K562 (cell line): Measurements from ENCODE around the gene PLIN5. TPM values are rescaled to one million over a fixed set of nuclear protein-coding genes. Genes with fewer than 3 reads are reported as not detected.
A peak's percentile ranks its signal among the peaks of the same experiment; 100 is the strongest.

Experiments
- ATF6 ChIP-seq: sonication (generic); formaldehyde crosslinking; IDR thresholded peaks from 2 replicates; pipeline ENCODE4 v1.4.0; 2020; ENCODE audit warnings: mild to moderate bottlenecking, missing genetic modification reagents
- E2F5 ChIP-seq: sonication (generic); formaldehyde crosslinking; IDR thresholded peaks from 2 replicates; pipeline ENCODE4 v1.8.0; 2022; ENCODE audit warnings: mild to moderate bottlenecking, missing genetic modification reagents
- FUS ChIP-seq: fragments of 200-400 bp; formaldehyde crosslinking; optimal IDR thresholded peaks from 2 replicates; pipeline ENCODE3; 2017; ENCODE audit warnings: low read depth, low read length
- HIVEP1 ChIP-seq: fragments of 250-450 bp; sonication (Bioruptor Pico); IDR thresholded peaks from 2 replicates; pipeline ENCODE4 v1.4.0; 2020; ENCODE audit warnings: mild to moderate bottlenecking
- HMG20B ChIP-seq: fragments of 250-450 bp; sonication (Bioruptor Pico); IDR thresholded peaks from 2 replicates; pipeline ENCODE4 v1.5.0; 2021; ENCODE audit warnings: mild to moderate bottlenecking
- HMGXB4 ChIP-seq: sonication (generic); formaldehyde crosslinking; IDR thresholded peaks from 2 replicates; pipeline ENCODE4 v1.8.1; 2023; ENCODE audit warnings: mild to moderate bottlenecking, missing genetic modification reagents
- NCOA1 ChIP-seq: fragments of 450-650 bp; IDR thresholded peaks from 2 replicates; pipeline ENCODE4 v1.6.1; 2016; ENCODE audit warnings: low read depth
- NR2F6 ChIP-seq: fragments of 450-650 bp; formaldehyde crosslinking; IDR thresholded peaks from 2 replicates; pipeline ENCODE4 v1.4.0; 2020; ENCODE audit warnings: mild to moderate bottlenecking
- PKNOX1 ChIP-seq: fragments of 450-650 bp; IDR thresholded peaks from 2 replicates; pipeline ENCODE4 v1.6.1; 2016
- RAD21 ChIP-seq, 2 experiments: fragments of 250-450 bp in 1 of 2; fragments of 450-650 bp in 1 of 2; sonication (Bioruptor Pico) in 1 of 2; formaldehyde crosslinking in 1 of 2; IDR thresholded peaks in 1 of 2; conservative IDR thresholded peaks in 1 of 2; 2 replicates each; pipeline versions ENCODE4 v1.4.0 to v1.8.0; 2020 to 2022; ENCODE audit warnings: mild to moderate bottlenecking in 2 of 2, moderate library complexity in 1 of 2
- TRIM25 ChIP-seq: fragments of 450-650 bp; IDR thresholded peaks from 2 replicates; pipeline ENCODE4 v1.7.0; 2016; ENCODE audit warnings: borderline replicate concordance
- TSHZ1 ChIP-seq: fragments of 250-450 bp; sonication (Bioruptor Pico); IDR thresholded peaks from 2 replicates; pipeline ENCODE4 v1.4.0; 2020; ENCODE audit warnings: mild to moderate bottlenecking, moderate library complexity
- ZNF384 ChIP-seq: IDR thresholded peaks from 2 replicates; pipeline ENCODE4 v1.6.1; 2012; ENCODE audit warnings: low read depth, low read length, improper control_type of control experiment
- ZNF695 ChIP-seq: fragments of 450-650 bp; formaldehyde crosslinking; IDR thresholded peaks from 2 replicates; pipeline ENCODE4 v1.4.0; 2020; ENCODE audit warnings: mild to moderate bottlenecking, moderate library complexity
- ZNF76 ChIP-seq: fragments of 250-450 bp; sonication (Bioruptor Pico); IDR thresholded peaks from 2 replicates; pipeline ENCODE4 v1.4.0; 2020; ENCODE audit warnings: mild to moderate bottlenecking, moderate library complexity, borderline replicate concordance
- polyA plus RNA-seq, 8 experiments: library from polyadenylated mRNA; depleted of rRNA in 4 of 8; stranded (reverse) in 5 of 8; unstranded in 3 of 8; fragments of >200 nt; fragmentation: Nextera tagmentation in 2 of 8; fragmentation: Illumina TruSeq in 1 of 8; extraction: Ambion mirVana in 2 of 8; extraction: Trizol in 1 of 8; gene quantifications; 2 replicates each; pipeline versions ENCODE4 v1.2.1 to v1.2.3, GENCODE V29; 2011 to 2014; ENCODE audit warnings: inconsistent platforms in 1 of 8, missing spikeins in 1 of 8
- total RNA-seq, 7 experiments: library from RNA; depleted of rRNA in 6 of 7; stranded (reverse); fragments of >200 nt in 6 of 7; fragmentation: Illumina TruSeq in 2 of 7; extraction: Trizol in 2 of 7; gene quantifications; 2 replicates each; pipeline versions ENCODE4 v1.2.1 to v1.2.3, GENCODE V29; 2011 to 2021; ENCODE audit warnings: low replicate concordance in 1 of 7

Gene PLIN5
- total and polyA plus RNA-seq, 9 of the 15 experiments (the other 6 are each of a cell fraction or from before 2014, with no cell fraction given), result 0.04 to 1.3 (median 0.50) TPM

- TF ChIP-seq PKNOX1, result no peak
- no peak for TF ChIP-seq ZNF76 (CRISPR knock-in tag)
- no peak for TF ChIP-seq TRIM25
- TF ChIP-seq HMGXB4 (CRISPR knock-in tag), result 0 out of 2 replicates have a peak, but pooled peaks have one; percentile 40
- TF ChIP-seq NCOA1, result no peak
- TF ChIP-seq ZNF384, result no peak
- peak; percentile 34 to 51 for TF ChIP-seq RAD21 (CRISPR knock-in tag; conservative IDR thresholded peaks at IDR 0.05 in 1 of 2, IDR thresholded peaks at IDR 0.05 in 1 of 2)
- TF ChIP-seq E2F5 (CRISPR knock-in tag), result no peak
- no peak for TF ChIP-seq FUS
- no peak for TF ChIP-seq ZNF695 (CRISPR knock-in tag)
- no peak for TF ChIP-seq NR2F6 (CRISPR knock-in tag)
- no peak for TF ChIP-seq TSHZ1 (CRISPR knock-in tag)
- no peak for TF ChIP-seq ATF6 (CRISPR knock-in tag)
- TF ChIP-seq HMG20B (CRISPR knock-in tag), result no peak
- no peak for TF ChIP-seq HIVEP1 (CRISPR knock-in tag)
Observed at GRCh38 chr19:4557971-4558941, 23.2 kb upstream of the PLIN5 start (continued).
